Neural cell (in vitro differentiated cells): ENCODE results near the gene KIF21B. TPM values are rescaled to one million over a fixed set of nuclear protein-coding genes. Genes with fewer than 3 reads are reported as not detected.

Experiments
- H2AFZ ChIP-seq: fragments of 200-600, 300-800 bp; sonication (generic), shearing (Covaris generic); 2 replicates; pipeline ENCODE4 v1.6.0; 2014; ENCODE audit warnings: low read depth, mild to moderate bottlenecking, antibody characterized with exemption, low read length, moderate library complexity
- H3F3A ChIP-seq: fragments of 200-600 bp; shearing (Covaris generic); 2 replicates; pipeline ENCODE4 v1.6.1; 2016; ENCODE audit warnings: mild to moderate bottlenecking, moderate library complexity, mixed read lengths, antibody characterized with exemption, low read length; ENCODE audit not compliant: insufficient read depth, poor library complexity, severe bottlenecking
- H3K27ac ChIP-seq: fragments of 200-600, 300-800 bp; sonication (generic), shearing (Covaris generic); 2 replicates; pipeline ENCODE4 v1.5.1; 2014; ENCODE audit warnings: mild to moderate bottlenecking, low read length, moderate library complexity
- H3K27me3 ChIP-seq: fragments of 300-800, 200-600 bp; sonication (generic), shearing (Covaris generic); 2 replicates; pipeline ENCODE4 v1.6.0; 2014; ENCODE audit warnings: mild to moderate bottlenecking, low read depth, low read length, moderate library complexity; ENCODE audit not compliant: insufficient read depth
- H3K36me3 ChIP-seq: fragments of 300-800, 200-600 bp; sonication (generic), shearing (Covaris generic); 2 replicates; pipeline ENCODE4 v1.5.1; 2014; ENCODE audit warnings: mild to moderate bottlenecking, antibody characterized with exemption, low read length, moderate library complexity; ENCODE audit not compliant: insufficient read depth
- H3K4me2 ChIP-seq: fragments of 300-800, 200-600 bp; sonication (generic), shearing (Covaris generic); 2 replicates; pipeline ENCODE4 v1.6.0; 2014; ENCODE audit warnings: mild to moderate bottlenecking, low read length
- H3K4me3 ChIP-seq: fragments of 300-800, 200-600 bp; sonication (generic), shearing (Covaris generic); 2 replicates; pipeline ENCODE4 v1.5.1; 2014; ENCODE audit warnings: mild to moderate bottlenecking, low read length, moderate library complexity
- H3K79me2 ChIP-seq: fragments of 200-600 bp; shearing (Covaris generic); replicated peaks from 2 replicates; pipeline ENCODE4 v1.6.0; 2014; ENCODE audit warnings: mild to moderate bottlenecking, low read length, moderate library complexity; ENCODE audit not compliant: insufficient read depth
- H3K9ac ChIP-seq: fragments of 300-800, 200-600 bp; sonication (generic), shearing (Covaris generic); 2 replicates; pipeline ENCODE4 v1.6.1; 2016; ENCODE audit warnings: mild to moderate bottlenecking, low read length, mixed read lengths
- H3K9me2 ChIP-seq: fragments of 200-600 bp; shearing (Covaris generic); 2 replicates; pipeline ENCODE4 v1.6.1; 2016; ENCODE audit warnings: mild to moderate bottlenecking, low read length, mixed read lengths; ENCODE audit not compliant: insufficient read depth
- H3K9me3 ChIP-seq: fragments of 200-600, 300-800 bp; sonication (generic), shearing (Covaris generic); 2 replicates; pipeline ENCODE4 v1.6.1; 2016; ENCODE audit warnings: mild to moderate bottlenecking, mixed run types, low read length, moderate library complexity, mixed read lengths
- H4K20me1 ChIP-seq: fragments of 200-600 bp; shearing (Covaris generic); 2 replicates; pipeline ENCODE4 v1.6.1; 2016; ENCODE audit warnings: mild to moderate bottlenecking, mixed run types; ENCODE audit not compliant: insufficient read depth
- EP300 ChIP-seq: fragments of 450-650 bp; conservative IDR thresholded peaks from 2 replicates; pipeline ENCODE4 v1.6.1; 2014; ENCODE audit warnings: antibody characterized with exemption, mild to moderate bottlenecking, moderate library complexity; ENCODE audit not compliant: poor library complexity, severe bottlenecking
- EZH2 ChIP-seq: fragments of 200-600, 300-800 bp; shearing (Covaris generic), sonication (generic); IDR thresholded peaks from 2 replicates; pipeline ENCODE4 v1.6.1; 2014; ENCODE audit warnings: antibody characterized with exemption, low read length, borderline replicate concordance, mild to moderate bottlenecking; ENCODE audit not compliant: insufficient read depth, poor library complexity, severe bottlenecking
- MXI1 ChIP-seq: fragments of 450-650 bp; conservative IDR thresholded peaks from 2 replicates; pipeline ENCODE4 v1.6.1; 2014; ENCODE audit warnings: antibody characterized with exemption, mild to moderate bottlenecking; ENCODE audit not compliant: poor library complexity, severe bottlenecking
- POLR2AphosphoS5 ChIP-seq: IDR thresholded peaks from 2 replicates; pipeline ENCODE4 v1.6.1; 2012
- RAD21 ChIP-seq: fragments of 450-650 bp; conservative IDR thresholded peaks from 2 replicates; pipeline ENCODE4 v1.6.1; 2014; ENCODE audit warnings: antibody characterized with exemption, mild to moderate bottlenecking, moderate library complexity
- SMC3 ChIP-seq: fragments of 450-650 bp; conservative IDR thresholded peaks from 2 replicates; pipeline ENCODE4 v1.6.1; 2014; ENCODE audit warnings: antibody characterized with exemption, mild to moderate bottlenecking, moderate library complexity; ENCODE audit not compliant: poor library complexity
- TAF1 ChIP-seq: IDR thresholded peaks from 2 replicates; pipeline ENCODE4 v1.6.1; 2012; ENCODE audit warnings: low read depth
- polyA plus RNA-seq: library from polyadenylated mRNA; depleted of rRNA; stranded (reverse); fragments of >200 nt; gene quantifications from 2 replicates; pipeline ENCODE4 v1.2.3, GENCODE V29; 2014
- TF ChIP-seq, protein P1 (sequence below): IDR thresholded peaks from 2 replicates; pipeline ENCODE4 v1.6.1; 2012; ENCODE audit warnings: borderline replicate concordance
- TF ChIP-seq, protein P2 (sequence below): fragments of 450-650 bp; IDR thresholded peaks from 2 replicates; pipeline ENCODE4 v1.5.1; 2014; ENCODE audit warnings: antibody characterized with exemption, mild to moderate bottlenecking, moderate library complexity; ENCODE audit not compliant: poor library complexity, severe bottlenecking

KIF21B gene
- polyA plus RNA-seq, 1 donor from 2014 or later = 53.7 TPM

DNA sequence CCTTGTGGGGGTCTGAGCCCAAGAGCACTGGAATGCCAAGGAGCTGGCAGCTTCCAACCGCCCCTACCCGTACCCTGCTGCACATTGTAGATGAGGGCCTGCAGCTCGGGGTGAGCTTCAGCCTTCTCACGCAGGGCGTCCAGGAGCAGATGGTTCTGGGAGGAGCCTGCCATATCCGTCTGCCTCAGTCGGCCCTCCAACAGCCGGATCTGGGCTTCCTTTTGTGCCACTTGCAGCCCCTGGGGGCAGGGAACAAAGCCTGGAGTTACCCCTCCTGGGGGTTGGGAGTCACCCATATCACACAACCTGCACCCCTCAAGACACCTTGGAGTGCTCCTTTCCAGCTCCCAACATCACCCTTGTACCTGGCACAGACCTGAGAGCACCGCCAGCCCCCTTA lies 34.8 kb downstream of the KIF21B start:
- Histone ChIP-seq H3K9ac (no peak overlapping the region), H2AFZ (no peak overlapping the region), H3K36me3 (peaks cover 19% of the 10 kb centered on the region), H3K4me3 (no peak overlapping the region), H3K9me2 (no peaks in the 10 kb centered on the region), H3K79me2 (no peaks in the 10 kb centered on the region), H3K4me2 (no peak overlapping the region), H3F3A (no peaks in the 10 kb centered on the region), H3K27me3 (no peaks in the 10 kb centered on the region), H3K27ac (no peak overlapping the region), H4K20me1 (no peaks in the 10 kb centered on the region), H3K9me3 (no peaks in the 10 kb centered on the region)
- TF ChIP-seq RAD21 (no peak), TAF1 (no peak), EP300 (no peak), SMC3 (no peak), POLR2AphosphoS5 (no peak), EZH2 (no peak), MXI1 (no peak)
- TF ChIP-seq, protein P1, sequence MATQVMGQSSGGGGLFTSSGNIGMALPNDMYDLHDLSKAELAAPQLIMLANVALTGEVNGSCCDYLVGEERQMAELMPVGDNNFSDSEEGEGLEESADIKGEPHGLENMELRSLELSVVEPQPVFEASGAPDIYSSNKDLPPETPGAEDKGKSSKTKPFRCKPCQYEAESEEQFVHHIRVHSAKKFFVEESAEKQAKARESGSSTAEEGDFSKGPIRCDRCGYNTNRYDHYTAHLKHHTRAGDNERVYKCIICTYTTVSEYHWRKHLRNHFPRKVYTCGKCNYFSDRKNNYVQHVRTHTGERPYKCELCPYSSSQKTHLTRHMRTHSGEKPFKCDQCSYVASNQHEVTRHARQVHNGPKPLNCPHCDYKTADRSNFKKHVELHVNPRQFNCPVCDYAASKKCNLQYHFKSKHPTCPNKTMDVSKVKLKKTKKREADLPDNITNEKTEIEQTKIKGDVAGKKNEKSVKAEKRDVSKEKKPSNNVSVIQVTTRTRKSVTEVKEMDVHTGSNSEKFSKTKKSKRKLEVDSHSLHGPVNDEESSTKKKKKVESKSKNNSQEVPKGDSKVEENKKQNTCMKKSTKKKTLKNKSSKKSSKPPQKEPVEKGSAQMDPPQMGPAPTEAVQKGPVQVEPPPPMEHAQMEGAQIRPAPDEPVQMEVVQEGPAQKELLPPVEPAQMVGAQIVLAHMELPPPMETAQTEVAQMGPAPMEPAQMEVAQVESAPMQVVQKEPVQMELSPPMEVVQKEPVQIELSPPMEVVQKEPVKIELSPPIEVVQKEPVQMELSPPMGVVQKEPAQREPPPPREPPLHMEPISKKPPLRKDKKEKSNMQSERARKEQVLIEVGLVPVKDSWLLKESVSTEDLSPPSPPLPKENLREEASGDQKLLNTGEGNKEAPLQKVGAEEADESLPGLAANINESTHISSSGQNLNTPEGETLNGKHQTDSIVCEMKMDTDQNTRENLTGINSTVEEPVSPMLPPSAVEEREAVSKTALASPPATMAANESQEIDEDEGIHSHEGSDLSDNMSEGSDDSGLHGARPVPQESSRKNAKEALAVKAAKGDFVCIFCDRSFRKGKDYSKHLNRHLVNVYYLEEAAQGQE = no peak
- TF ChIP-seq, protein P2, sequence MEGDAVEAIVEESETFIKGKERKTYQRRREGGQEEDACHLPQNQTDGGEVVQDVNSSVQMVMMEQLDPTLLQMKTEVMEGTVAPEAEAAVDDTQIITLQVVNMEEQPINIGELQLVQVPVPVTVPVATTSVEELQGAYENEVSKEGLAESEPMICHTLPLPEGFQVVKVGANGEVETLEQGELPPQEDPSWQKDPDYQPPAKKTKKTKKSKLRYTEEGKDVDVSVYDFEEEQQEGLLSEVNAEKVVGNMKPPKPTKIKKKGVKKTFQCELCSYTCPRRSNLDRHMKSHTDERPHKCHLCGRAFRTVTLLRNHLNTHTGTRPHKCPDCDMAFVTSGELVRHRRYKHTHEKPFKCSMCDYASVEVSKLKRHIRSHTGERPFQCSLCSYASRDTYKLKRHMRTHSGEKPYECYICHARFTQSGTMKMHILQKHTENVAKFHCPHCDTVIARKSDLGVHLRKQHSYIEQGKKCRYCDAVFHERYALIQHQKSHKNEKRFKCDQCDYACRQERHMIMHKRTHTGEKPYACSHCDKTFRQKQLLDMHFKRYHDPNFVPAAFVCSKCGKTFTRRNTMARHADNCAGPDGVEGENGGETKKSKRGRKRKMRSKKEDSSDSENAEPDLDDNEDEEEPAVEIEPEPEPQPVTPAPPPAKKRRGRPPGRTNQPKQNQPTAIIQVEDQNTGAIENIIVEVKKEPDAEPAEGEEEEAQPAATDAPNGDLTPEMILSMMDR = no peak

DNA sequence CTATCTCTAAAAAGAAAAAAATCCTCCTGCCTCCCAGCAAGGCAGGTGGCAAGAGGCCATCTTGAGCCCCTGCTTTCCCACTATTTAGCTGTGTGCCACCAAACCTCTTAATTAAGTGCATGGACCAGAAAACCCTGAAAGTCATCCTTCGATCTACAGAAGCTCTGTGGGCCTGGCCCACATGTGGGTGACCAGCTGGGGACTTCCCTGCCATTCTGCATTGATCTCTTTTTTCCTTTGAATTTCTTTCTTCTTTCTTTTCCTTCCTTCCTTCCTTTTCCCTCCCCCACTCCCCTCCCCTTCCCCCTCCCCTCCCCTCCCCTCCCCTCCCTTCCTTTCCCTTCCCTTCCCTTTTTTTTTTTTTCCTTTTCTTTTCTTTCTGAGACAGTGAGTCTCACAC lies 38.0 kb downstream of the KIF21B start:
- Histone ChIP-seq H3K36me3 (peaks cover 12% of the 10 kb centered on the region), H3K9me2 (no peaks in the 10 kb centered on the region), H3K4me2 (no peak overlapping the region), H2AFZ (no peak overlapping the region), H3F3A (no peaks in the 10 kb centered on the region), H3K27me3 (no peaks in the 10 kb centered on the region), H3K4me3 (no peak overlapping the region), H4K20me1 (no peaks in the 10 kb centered on the region), H3K9ac (no peak overlapping the region), H3K27ac (no peak overlapping the region), H3K9me3 (no peaks in the 10 kb centered on the region), H3K79me2 (no peaks in the 10 kb centered on the region)
- TF ChIP-seq, protein P1 = no peak
- TF ChIP-seq, protein P2 = no peak
- no peak for TF ChIP-seq MXI1
- TF ChIP-seq SMC3 = no peak
- no peak for TF ChIP-seq POLR2AphosphoS5
- no peak for TF ChIP-seq EZH2
- TF ChIP-seq EP300 = no peak
- no peak for TF ChIP-seq RAD21
- no peak for TF ChIP-seq TAF1
